MCF 10A (cell line): ENCODE measurements around the gene FRMD4B. TPM values are rescaled to one million over a fixed set of nuclear protein-coding genes. Genes with fewer than 3 reads are reported as not detected.
A peak's percentile ranks its signal among the peaks of the same experiment; 100 is the strongest.

ENCODE experiments used
- BruUV-seq: library from RNA; stranded (reverse); fragments of 400-500 nt; replicated peaks from 2 replicates; lab custom pipeline; 2021; lab: Mats Ljungman, UMichigan
- CTCF ChIA-PET: fragments of 300-600 bp; sonication (Branson Sonifier 250); formaldehyde crosslinking; extraction: SDS; loops from one replicate; lab custom pipeline; 2021; ENCODE audit warnings: antibody characterized with exemption, inconsistent platforms; lab: Yijun Ruan, JAX
- POLR2A ChIA-PET: fragments of 300-600, 350-650 bp; sonication (Branson Sonifier 250); formaldehyde crosslinking; extraction: SDS; loops from one replicate; lab custom pipeline; 2020; ENCODE audit warnings: antibody characterized with exemption, inconsistent platforms; lab: Yijun Ruan, JAX
- DNase-seq: peaks from one replicate; pipeline ENCODE4 v3.0.0-alpha.2; 2018; ENCODE audit not compliant: unreplicated experiment
- H3K27ac Mint-ChIP-seq: one replicate; pipeline ENCODE4 v1.8.0; 2022; ENCODE audit warnings: mild to moderate bottlenecking, low read depth, mixed read lengths; ENCODE audit not compliant: unreplicated experiment
- H3K27me3 Mint-ChIP-seq: one replicate; pipeline ENCODE4 v1.8.0; 2022; ENCODE audit warnings: mixed read lengths; ENCODE audit not compliant: insufficient read depth, unreplicated experiment
- H3K36me3 Mint-ChIP-seq: one replicate; pipeline ENCODE4 v1.8.0; 2022; ENCODE audit warnings: mild to moderate bottlenecking, moderate library complexity, mixed read lengths; ENCODE audit not compliant: insufficient read depth, unreplicated experiment
- H3K4me1 Mint-ChIP-seq: one replicate; pipeline ENCODE4 v1.8.0; 2022; ENCODE audit warnings: mixed read lengths; ENCODE audit not compliant: insufficient read depth, unreplicated experiment
- H3K4me3 Mint-ChIP-seq: one replicate; pipeline ENCODE4 v1.8.0; 2022; ENCODE audit warnings: mild to moderate bottlenecking, moderate library complexity, mixed read lengths; ENCODE audit not compliant: unreplicated experiment
- H3K9me3 Mint-ChIP-seq: one replicate; pipeline ENCODE4 v1.8.0; 2022; ENCODE audit warnings: mixed read lengths; ENCODE audit not compliant: unreplicated experiment
- intact Hi-C: fragments of 100-400 bp; cut with micrococcal nuclease; formaldehyde crosslinking; loops from 2 replicates; pipeline ENCODE4 v1.14.1; 2022
- total RNA-seq: library from RNA; stranded (reverse); gene quantifications from 2 replicates; pipeline ENCODE4 v1.2.3, GENCODE V29; 2022
- TF ChIP-seq, protein P1 (sequence below): fragments of 200-600 bp; IDR thresholded peaks from one replicate; pipeline ENCODE4 v1.8.0; 2022; ENCODE audit warnings: antibody characterized with exemption, mild to moderate bottlenecking; ENCODE audit not compliant: unreplicated experiment

Gene FRMD4B
- total RNA-seq, 1 experiment from 2014 or later, result 39.0 TPM

DNA sequence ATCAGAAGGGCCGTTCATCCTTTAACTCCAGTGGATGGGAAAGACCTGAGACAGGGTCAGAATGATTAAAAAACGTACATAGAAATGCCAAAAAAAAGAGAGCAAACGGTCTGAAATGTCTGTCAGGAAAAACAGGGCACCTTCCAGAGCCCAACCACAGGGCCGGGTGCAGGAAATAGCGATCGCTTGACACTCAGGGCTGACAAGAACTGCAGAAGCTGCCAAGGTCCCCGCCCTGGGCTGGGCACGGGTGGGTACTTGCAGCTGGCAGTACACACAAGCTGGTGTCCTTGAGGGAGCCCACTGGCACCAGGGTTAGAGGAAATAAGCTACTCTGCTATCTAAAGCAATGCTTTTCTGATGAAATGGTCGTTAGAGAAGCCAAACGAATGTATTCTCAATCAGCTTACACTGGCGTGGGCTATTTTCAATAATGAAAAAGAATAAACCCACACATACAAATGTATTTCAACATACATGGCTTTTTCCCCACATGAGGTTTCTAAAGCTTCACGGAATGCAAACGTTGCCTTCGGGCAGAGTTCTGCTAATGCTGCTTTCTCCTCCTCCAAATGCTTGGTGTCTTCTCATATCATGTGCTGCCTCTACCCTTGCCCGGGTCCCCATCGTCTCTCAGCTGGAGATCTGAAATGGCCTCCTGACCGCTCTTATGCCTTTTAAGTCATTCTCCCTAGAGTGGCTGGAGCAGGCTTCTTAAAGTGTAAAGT is 15.6 kb downstream of the FRMD4B start:
- peak overlapping the region; percentile 98 for H3K27ac Mint-ChIP-seq
- POLR2A ChIA-PET, result interaction anchor here (0.8 to 4.2 kb wide), 14 partner anchors 9 to 499 kb away, joined by 3 to 34 read pairs (median 4); partner anchors contain the start of gene FRMD4B
- peak; percentile 66 for DNase-seq
- no peaks in the 10 kb centered on the region for H3K27me3 Mint-ChIP-seq
- peaks cover 35% of the 10 kb centered on the region for H3K4me1 Mint-ChIP-seq
- intact Hi-C loops, result no loop called here
- H3K36me3 Mint-ChIP-seq, result peaks cover 6% of the 10 kb centered on the region
- peak overlapping the region; percentile 43 for H3K4me3 Mint-ChIP-seq
- TF ChIP-seq, protein P1, sequence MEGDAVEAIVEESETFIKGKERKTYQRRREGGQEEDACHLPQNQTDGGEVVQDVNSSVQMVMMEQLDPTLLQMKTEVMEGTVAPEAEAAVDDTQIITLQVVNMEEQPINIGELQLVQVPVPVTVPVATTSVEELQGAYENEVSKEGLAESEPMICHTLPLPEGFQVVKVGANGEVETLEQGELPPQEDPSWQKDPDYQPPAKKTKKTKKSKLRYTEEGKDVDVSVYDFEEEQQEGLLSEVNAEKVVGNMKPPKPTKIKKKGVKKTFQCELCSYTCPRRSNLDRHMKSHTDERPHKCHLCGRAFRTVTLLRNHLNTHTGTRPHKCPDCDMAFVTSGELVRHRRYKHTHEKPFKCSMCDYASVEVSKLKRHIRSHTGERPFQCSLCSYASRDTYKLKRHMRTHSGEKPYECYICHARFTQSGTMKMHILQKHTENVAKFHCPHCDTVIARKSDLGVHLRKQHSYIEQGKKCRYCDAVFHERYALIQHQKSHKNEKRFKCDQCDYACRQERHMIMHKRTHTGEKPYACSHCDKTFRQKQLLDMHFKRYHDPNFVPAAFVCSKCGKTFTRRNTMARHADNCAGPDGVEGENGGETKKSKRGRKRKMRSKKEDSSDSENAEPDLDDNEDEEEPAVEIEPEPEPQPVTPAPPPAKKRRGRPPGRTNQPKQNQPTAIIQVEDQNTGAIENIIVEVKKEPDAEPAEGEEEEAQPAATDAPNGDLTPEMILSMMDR, result no peak
- no peaks in the 10 kb centered on the region for H3K9me3 Mint-ChIP-seq
- CTCF ChIA-PET, result interaction anchor here (0.7 to 3.1 kb wide), 9 partner anchors 10 to 1944 kb away, joined by 3 to 13 read pairs (median 6); partner anchors contain the start of gene FRMD4B
- no TSS peak for BruUV-seq

GRCh38 chr3:69368129-69368741 is 17.7 kb downstream of the FRMD4B start:
- BruUV-seq, result no TSS peak
- TF ChIP-seq, protein P1, result no peak
- Mint-ChIP-seq H3K9me3 (no peaks in the 10 kb centered on the region), H3K27me3 (no peaks in the 10 kb centered on the region), H3K4me3 (no peak overlapping the region), H3K4me1 (peaks cover 44% of the 10 kb centered on the region), H3K27ac (peak overlapping the region; percentile 98), H3K36me3 (peaks cover 6% of the 10 kb centered on the region)
- ChIA-PET CTCF (interaction anchor here (0.6 to 3.1 kb wide), 4 partner anchors 13 to 44 kb away, joined by 3 to 13 read pairs (median 4); no protein-coding TSS in a partner anchor), POLR2A (interaction anchor here (0.8 to 4.2 kb wide), 6 partner anchors 11 to 173 kb away, joined by 3 to 34 read pairs (median 4); partner anchors contain the start of gene FRMD4B)
- DNase-seq, result peak; percentile 41
- intact Hi-C loops, result no loop called here

DNA sequence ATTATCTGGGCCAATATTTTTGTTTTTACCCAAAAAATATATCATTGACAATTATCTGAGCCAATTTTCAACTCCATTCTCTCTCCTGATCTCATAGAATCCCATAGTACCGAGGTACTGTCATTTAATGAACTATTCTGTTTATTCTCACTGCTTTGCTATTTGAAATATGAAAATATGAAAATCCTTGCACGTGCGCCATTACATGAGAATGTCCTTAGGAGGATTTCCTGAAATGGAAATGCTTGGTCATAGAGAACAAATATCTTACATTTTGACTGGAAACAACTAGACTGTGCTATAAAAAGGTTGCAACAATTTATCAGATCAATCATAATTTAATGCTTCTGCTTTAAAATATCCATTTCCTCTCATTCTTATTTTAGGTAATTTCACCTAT is 18.3 kb downstream of the FRMD4B start:
- H3K9me3 Mint-ChIP-seq, result no peaks in the 10 kb centered on the region
- intact Hi-C loops, result no loop called here
- CTCF ChIA-PET, result no interaction called here
- no TSS peak for BruUV-seq
- POLR2A ChIA-PET, result interaction anchor here (1.5 kb wide), 1 partner anchor 11 kb away, joined by 5 read pairs; no protein-coding TSS in a partner anchor
- H3K36me3 Mint-ChIP-seq, result peaks cover 6% of the 10 kb centered on the region
- DNase-seq, result no peak
- peaks cover 44% of the 10 kb centered on the region for H3K4me1 Mint-ChIP-seq
- H3K4me3 Mint-ChIP-seq, result no peak overlapping the region
- TF ChIP-seq, protein P1, result no peak
- peak overlapping the region; percentile 98 for H3K27ac Mint-ChIP-seq
- no peaks in the 10 kb centered on the region for H3K27me3 Mint-ChIP-seq

GRCh38 chr3:69364354-69364753 is 21.5 kb downstream of the FRMD4B start:
- Mint-ChIP-seq H3K27ac (peak overlapping the region; percentile 93), H3K36me3 (peaks cover 5% of the 10 kb centered on the region), H3K4me1 (peaks cover 26% of the 10 kb centered on the region), H3K4me3 (peak overlapping the region; percentile 62), H3K9me3 (no peaks in the 10 kb centered on the region), H3K27me3 (no peaks in the 10 kb centered on the region)
- intact Hi-C loops, result no loop called here
- no TSS peak for BruUV-seq
- TF ChIP-seq, protein P1, result no peak
- ChIA-PET POLR2A (interaction anchor here (0.5 to 2.6 kb wide), 20 partner anchors 9 to 375 kb away, joined by 3 to 10 read pairs (median 4); partner anchors contain the start of genes ARL6IP5, FRMD4B and MITF), CTCF (interaction anchor here (0.6 to 3.1 kb wide), 11 partner anchors 17 to 79 kb away, joined by 3 to 12 read pairs (median 4); partner anchors contain the start of gene FRMD4B)
- peak; percentile 93 for DNase-seq
